Left cardiac atrium (tissue), 4 donors: Measurements from ENCODE around the gene TMEM175. TPM values are rescaled to one million over a fixed set of nuclear protein-coding genes. Genes with fewer than 3 reads are reported as not detected.

ENCODE experiments used
- ATAC-seq, 2 donors: fragments of 200-7000 bp; cut with Tn5 transposase; one replicate each; pipeline ENCODE4 v1.9.1; 2020; ENCODE audit warnings: mild to moderate bottlenecking in 2 of 2, moderate library complexity in 2 of 2
- DNase-seq: peaks from one replicate; pipeline ENCODE4 v3.0.0-alpha.2; 2020
- intact Hi-C, 2 donors: fragments of 100-400 bp; cut with DNase I; formaldehyde crosslinking; loops; one replicate each; pipeline versions ENCODE4 v1.14.1 to v1.15.1; 2022 to 2023
- total RNA-seq, 2 donors: library from RNA; stranded (reverse); fragmentation: NEBNext Ultra II Directional; extraction: Animal tissue kit (Norgen Biotek cat#: 25700); gene quantifications; one replicate each; pipeline ENCODE4 v1.2.1, GENCODE V29; 2021
- donor health status: DM: no; HTN: yes; CAD: no.
- donor health status: DM: no; HTN: yes; CAD: no; lungs with severe emphysema.
- donor health status: DM: yes; HTN: yes; CAD: no.
- donor health status: Dilated cardiomyopathy.

TMEM175 gene
- total RNA-seq, 2 donors from 2014 or later, result 17.9 to 20.7 TPM

DNA sequence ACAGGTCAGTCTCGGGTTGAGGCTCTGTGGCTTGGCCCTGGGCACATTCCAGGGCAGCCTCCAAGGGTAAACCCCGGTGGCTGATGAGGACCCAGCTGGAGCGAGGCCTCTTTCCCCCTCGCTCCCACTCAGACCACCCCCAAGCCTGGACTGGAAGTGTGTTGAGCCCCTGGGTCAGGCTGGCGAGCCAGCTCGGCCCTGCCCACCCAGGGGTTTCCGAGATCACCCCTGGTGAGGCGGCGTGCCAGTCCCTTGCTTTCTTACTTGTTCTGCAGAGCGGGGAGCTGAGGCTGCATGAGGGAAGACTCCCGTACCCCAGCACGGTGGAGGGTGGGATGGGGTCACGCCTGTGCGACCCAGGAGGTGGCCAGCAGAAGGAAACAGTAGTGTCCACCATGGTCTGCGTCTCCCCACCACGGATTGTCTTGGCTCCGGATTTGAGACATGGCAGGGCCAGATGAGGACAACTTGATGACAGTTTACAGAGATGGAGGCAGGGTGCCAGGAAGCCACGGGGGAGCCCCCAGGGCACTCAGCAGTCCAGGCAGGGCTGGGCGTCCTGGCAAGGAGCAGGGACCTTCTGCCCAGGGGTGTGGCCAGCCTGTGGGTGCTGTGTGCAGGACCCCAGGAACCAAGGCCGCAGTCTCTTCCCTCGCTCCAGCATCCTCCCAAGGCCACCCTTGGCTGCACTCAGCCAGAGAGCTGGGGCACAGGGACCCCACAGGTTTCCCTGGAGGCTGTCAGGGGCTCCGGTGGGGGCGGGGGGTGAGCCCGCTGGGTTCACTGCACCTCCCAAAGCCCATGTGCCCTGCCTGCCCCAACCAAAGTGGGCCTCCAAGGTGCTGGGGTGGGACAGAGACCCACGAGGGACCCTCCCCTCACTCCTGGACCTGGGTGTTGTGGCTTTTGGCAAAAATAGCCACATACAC is 72.6 kb downstream of the TMEM175 start:
- DNase-seq (no peak), ATAC-seq (no peak)
- intact Hi-C loops, result no loop called here

DNA sequence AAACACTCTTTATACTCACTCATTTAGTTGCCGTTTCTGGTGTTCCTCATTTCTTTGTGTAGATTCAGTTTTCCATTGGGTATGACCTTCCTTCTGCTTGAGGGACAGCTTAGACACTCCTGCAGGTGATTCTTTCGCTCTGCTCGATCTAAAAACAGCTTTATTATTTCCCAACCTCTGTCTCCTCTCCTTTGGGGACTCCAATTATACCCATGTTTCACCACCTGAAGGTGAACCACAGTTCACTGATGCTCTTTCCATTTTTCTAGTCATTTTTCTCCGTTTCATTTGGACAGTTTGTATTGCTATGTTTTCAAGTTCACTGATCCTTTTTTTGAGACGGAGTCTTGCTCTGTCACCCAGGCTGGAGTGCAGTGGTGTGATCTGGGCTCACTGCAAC is 74.6 kb downstream of the TMEM175 start:
- no peak for DNase-seq
- no peak for ATAC-seq
- intact Hi-C loops, result no loop called here

Other genes with a start within 250 kb of the TMEM175 start
- 10 to 100 TPM; 14.0 to 17.2 TPM for gene SLC49A3, start 243.3 kb upstream of the TMEM175 start, total RNA-seq
- 10 to 100 TPM; 21.4 to 26.6 TPM for gene PCGF3, start 226.6 kb upstream of the TMEM175 start, total RNA-seq
- 1 to 10 TPM; 5.6 to 9.4 TPM for gene CPLX1, start 106.3 kb upstream of the TMEM175 start, total RNA-seq
- gene GAK, start 144 bp upstream of the TMEM175 start, total RNA-seq, result 10 to 100 TPM; 38.1 to 43.2 TPM
- gene DGKQ, start 41.1 kb downstream of the TMEM175 start, total RNA-seq, result 1 to 10 TPM; 5.1 to 5.6 TPM
- 10 to 100 TPM; 15.4 to 18.7 TPM for gene IDUA, start 54.6 kb downstream of the TMEM175 start, total RNA-seq
- gene SLC26A1, start 60.9 kb downstream of the TMEM175 start, total RNA-seq, result under 1 TPM in 1 of 2 donors, not detected in 1; 0.27 TPM
- gene FGFRL1, start 79.2 kb downstream of the TMEM175 start, total RNA-seq, result 10 to 100 TPM; 21.6 to 29.0 TPM
- gene RNF212, start 181.1 kb downstream of the TMEM175 start, total RNA-seq, result 1 to 10 TPM; 1.7 TPM
- gene SPON2, start 240.1 kb downstream of the TMEM175 start, total RNA-seq, result 10 to 100 TPM; 14.0 to 33.0 TPM